ENCODE results near the gene MCC. TPM values are rescaled to one million over a fixed set of nuclear protein-coding genes. Genes with fewer than 3 reads are reported as not detected.
A peak's percentile ranks its signal among the peaks of the same experiment; 100 is the strongest.

Gene MCC
- total RNA-seq, 4 donors from 2014 or later, result 6.8 to 11.9 (median 9.0) TPM

DNA sequence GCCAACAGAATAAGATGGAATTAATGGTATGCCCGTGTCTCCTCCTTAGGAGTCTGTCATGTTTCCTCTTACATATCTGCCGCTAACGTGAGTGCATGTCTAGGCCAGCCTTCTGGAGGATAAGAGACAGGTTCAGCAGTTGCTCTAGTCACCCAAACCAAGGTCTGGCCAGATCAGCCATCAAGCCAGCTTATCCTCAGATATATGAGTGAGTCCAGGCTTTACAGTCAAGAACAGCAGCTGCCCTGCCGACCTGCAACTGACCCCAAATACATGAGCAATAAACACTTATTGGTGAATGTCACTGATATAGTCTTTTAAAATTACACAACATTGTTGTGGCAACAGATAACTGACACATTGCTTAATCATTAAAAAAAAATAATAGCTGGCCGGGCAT, 177.0 kb downstream of the MCC start:
- H3K36me3 ChIP-seq, result no peaks in the 10 kb centered on the region
- no peak for TF ChIP-seq POLR2A (IDR thresholded peaks at IDR 0.05)
- TF ChIP-seq, protein P1, sequence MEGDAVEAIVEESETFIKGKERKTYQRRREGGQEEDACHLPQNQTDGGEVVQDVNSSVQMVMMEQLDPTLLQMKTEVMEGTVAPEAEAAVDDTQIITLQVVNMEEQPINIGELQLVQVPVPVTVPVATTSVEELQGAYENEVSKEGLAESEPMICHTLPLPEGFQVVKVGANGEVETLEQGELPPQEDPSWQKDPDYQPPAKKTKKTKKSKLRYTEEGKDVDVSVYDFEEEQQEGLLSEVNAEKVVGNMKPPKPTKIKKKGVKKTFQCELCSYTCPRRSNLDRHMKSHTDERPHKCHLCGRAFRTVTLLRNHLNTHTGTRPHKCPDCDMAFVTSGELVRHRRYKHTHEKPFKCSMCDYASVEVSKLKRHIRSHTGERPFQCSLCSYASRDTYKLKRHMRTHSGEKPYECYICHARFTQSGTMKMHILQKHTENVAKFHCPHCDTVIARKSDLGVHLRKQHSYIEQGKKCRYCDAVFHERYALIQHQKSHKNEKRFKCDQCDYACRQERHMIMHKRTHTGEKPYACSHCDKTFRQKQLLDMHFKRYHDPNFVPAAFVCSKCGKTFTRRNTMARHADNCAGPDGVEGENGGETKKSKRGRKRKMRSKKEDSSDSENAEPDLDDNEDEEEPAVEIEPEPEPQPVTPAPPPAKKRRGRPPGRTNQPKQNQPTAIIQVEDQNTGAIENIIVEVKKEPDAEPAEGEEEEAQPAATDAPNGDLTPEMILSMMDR (IDR thresholded peaks at IDR 0.05 in 4 of 5, conservative IDR thresholded peaks at IDR 0.05 in 1 of 5), result no peak
- no peak overlapping the region for H3K4me3 ChIP-seq
- no peak overlapping the region for H3K27ac ChIP-seq
- in situ Hi-C loops (cut with MboI; ENCODE audit: low sequenced_read_pairs in 4 of 4) (no loop called here), intact Hi-C loops (cut with DNase I; ENCODE audit: low total_unique reads) (no loop called here)
- DNase-seq (no peak), ATAC-seq (no peak)
- no peaks in the 10 kb centered on the region for H3K27me3 ChIP-seq
- H3K9me3 ChIP-seq, result no peaks in the 10 kb centered on the region
- H3K4me1 ChIP-seq, result no peaks in the 10 kb centered on the region

DNA sequence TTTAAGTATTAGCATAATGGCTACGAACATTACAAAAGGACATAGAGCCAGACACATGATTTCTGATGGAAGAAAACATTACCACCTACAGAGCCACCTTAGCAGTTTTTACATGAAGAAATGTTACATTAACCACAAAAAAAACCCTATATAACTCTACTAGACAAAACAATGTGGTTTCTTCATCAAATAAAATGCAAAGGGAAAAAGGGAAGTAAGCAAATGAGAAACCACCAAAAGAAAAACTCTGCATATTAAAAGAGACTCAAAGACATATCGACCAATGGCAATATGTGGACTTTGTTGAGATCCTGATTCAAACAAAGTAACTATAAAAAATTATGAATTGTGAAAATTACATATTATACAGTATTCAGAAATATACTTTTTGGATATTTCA, 186.1 kb downstream of the MCC start:
- TF ChIP-seq, protein P1 (IDR thresholded peaks at IDR 0.05 in 4 of 5, conservative IDR thresholded peaks at IDR 0.05 in 1 of 5), result no peak
- TF ChIP-seq POLR2A (IDR thresholded peaks at IDR 0.05), result no peak
- no peaks in the 10 kb centered on the region for H3K36me3 ChIP-seq
- intact Hi-C loops (cut with DNase I; ENCODE audit: low total_unique reads) (no loop called here), in situ Hi-C loops (cut with MboI; ENCODE audit: low sequenced_read_pairs in 4 of 4) (no loop called here)
- no peak for ATAC-seq
- H3K9me3 ChIP-seq, result no peaks in the 10 kb centered on the region
- no peak overlapping the region for H3K4me3 ChIP-seq
- no peaks in the 10 kb centered on the region for H3K27me3 ChIP-seq
- no peak for DNase-seq
- no peak overlapping the region for H3K27ac ChIP-seq
- no peaks in the 10 kb centered on the region for H3K4me1 ChIP-seq

DNA sequence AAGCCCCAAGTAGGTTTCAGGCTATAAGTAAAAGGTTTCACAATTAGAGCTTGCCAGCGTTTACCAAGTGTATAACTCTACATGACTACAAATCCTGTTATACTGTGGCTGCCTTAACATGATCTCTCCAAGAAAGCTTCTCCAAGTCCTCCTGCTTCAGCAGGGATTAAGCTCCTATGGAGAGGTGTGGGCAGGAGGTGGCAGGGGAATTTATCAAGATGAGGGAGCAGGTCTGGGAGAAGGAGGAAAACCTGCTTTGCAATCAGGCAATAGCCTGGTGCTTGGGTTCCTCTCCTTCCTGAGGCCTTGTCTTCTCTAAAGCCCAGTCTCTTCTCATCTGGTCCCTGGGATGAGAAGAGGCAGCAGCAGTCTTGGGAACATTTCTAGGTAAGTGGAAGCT, 188.7 kb downstream of the MCC start:
- DNase-seq, result no peak
- no peak overlapping the region for H3K4me3 ChIP-seq
- H3K36me3 ChIP-seq, result no peaks in the 10 kb centered on the region
- no peaks in the 10 kb centered on the region for H3K27me3 ChIP-seq
- peaks cover 6 to 11% of the 10 kb centered on the region in 2 donors for H3K4me1 ChIP-seq
- in situ Hi-C loops (cut with MboI; ENCODE audit: low sequenced_read_pairs in 4 of 4) (no loop called here), intact Hi-C loops (cut with DNase I; ENCODE audit: low total_unique reads) (loop anchor here (10.0 kb wide), 3 partner anchors 65 to 305 kb away; no protein-coding TSS in a partner anchor)
- no peaks in the 10 kb centered on the region for H3K9me3 ChIP-seq
- no peak for TF ChIP-seq POLR2A (IDR thresholded peaks at IDR 0.05)
- TF ChIP-seq, protein P1 (IDR thresholded peaks at IDR 0.05 in 4 of 5, conservative IDR thresholded peaks at IDR 0.05 in 1 of 5), result no peak
- no peak overlapping the region for H3K27ac ChIP-seq
- ATAC-seq, result no peak

DNA sequence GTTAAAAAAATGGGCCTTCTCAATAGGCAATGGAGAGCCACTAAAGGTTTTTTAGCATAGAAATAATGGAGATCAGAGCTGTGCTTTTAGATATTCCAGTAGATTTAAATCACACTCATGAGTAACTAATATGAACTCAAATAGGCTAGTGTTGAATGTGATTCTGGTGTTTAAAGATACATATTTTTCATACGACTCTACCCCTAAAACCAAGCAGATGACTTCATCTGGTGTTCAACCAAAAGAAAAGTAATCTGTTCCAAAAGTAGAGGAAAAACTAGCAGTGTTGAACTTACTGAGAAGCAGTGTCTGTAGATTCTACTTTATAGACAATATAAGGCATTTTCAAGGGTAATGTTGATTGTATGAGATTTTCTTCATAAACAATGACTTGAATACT, 191.6 kb downstream of the MCC start:
- Histone ChIP-seq H3K27ac (no peak overlapping the region), H3K36me3 (no peaks in the 10 kb centered on the region), H3K27me3 (no peaks in the 10 kb centered on the region), H3K9me3 (no peaks in the 10 kb centered on the region), H3K4me3 (no peak overlapping the region), H3K4me1 (peaks cover 6 to 11% of the 10 kb centered on the region in 2 donors)
- in situ Hi-C loops (cut with MboI; ENCODE audit: low sequenced_read_pairs in 4 of 4) (no loop called here), intact Hi-C loops (cut with DNase I; ENCODE audit: low total_unique reads) (loop anchor here (10.0 kb wide), 3 partner anchors 62 to 302 kb away; no protein-coding TSS in a partner anchor)
- TF ChIP-seq, protein P1 (IDR thresholded peaks at IDR 0.05 in 4 of 5, conservative IDR thresholded peaks at IDR 0.05 in 1 of 5), result no peak
- TF ChIP-seq POLR2A (IDR thresholded peaks at IDR 0.05), result no peak
- DNase-seq (no peak), ATAC-seq (no peak)

DNA sequence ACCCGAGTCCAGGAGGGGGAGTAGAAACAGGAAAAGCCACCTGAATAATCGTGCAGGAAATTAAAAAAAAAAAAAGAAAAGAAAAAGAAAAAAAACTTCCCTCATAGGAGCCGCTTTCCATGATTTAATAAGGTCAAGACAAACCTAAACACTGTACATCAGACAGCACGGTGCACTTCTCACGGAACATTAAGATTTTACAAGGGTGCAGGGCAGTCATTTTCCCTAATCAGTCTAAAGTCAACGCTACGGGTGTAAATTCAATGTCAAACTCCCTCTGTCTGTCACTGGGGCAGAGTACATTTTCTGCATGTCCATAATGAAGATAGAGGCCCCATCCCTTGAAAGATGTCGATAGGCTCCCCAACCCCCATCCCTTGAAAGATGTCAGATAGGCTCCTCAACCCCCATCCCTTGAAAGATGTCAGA, 193.1 kb downstream of the MCC start:
- Histone ChIP-seq H3K27ac (peak overlapping the region; percentile 66 to 75 (median 72)), H3K27me3 (no peaks in the 10 kb centered on the region), H3K4me1 (peaks cover 6 to 11% of the 10 kb centered on the region in 2 donors), H3K36me3 (no peaks in the 10 kb centered on the region), H3K9me3 (no peaks in the 10 kb centered on the region), H3K4me3 (peak overlapping the region; percentile 50 to 71 (median 62))
- ATAC-seq (peak in 1 of 2 donors; percentile 13), DNase-seq (no peak)
- in situ Hi-C loops (cut with MboI; ENCODE audit: low sequenced_read_pairs in 4 of 4) (no loop called here), intact Hi-C loops (cut with DNase I; ENCODE audit: low total_unique reads) (loop anchor here (10.0 kb wide), 3 partner anchors 60 to 300 kb away; no protein-coding TSS in a partner anchor)
- no peak for TF ChIP-seq POLR2A (IDR thresholded peaks at IDR 0.05)
- TF ChIP-seq, protein P1 (IDR thresholded peaks at IDR 0.05 in 4 of 5, conservative IDR thresholded peaks at IDR 0.05 in 1 of 5), result no peak
